Brain microvascular endothelial cell (primary cell): ENCODE measurements around the gene VOPP1.

Experiments used
- DNase-seq: peaks from one replicate; pipeline ENCODE4 v3.0.0-alpha.2; 2020
- H3K27ac ChIP-seq: fragments of 250-450 bp; sonication (Bioruptor Pico); 2 replicates; pipeline ENCODE4 v1.5.1; 2020; ENCODE audit warnings: mild to moderate bottlenecking, moderate library complexity
- H3K27me3 ChIP-seq: fragments of 250-450 bp; sonication (Bioruptor Pico); replicated peaks from 2 replicates; pipeline ENCODE4 v1.5.1; 2020; ENCODE audit warnings: mild to moderate bottlenecking
- H3K36me3 ChIP-seq: fragments of 250-450 bp; sonication (Bioruptor Pico); replicated peaks from 2 replicates; pipeline ENCODE4 v1.5.1; 2020; ENCODE audit warnings: mild to moderate bottlenecking
- H3K4me3 ChIP-seq: 2 replicates; pipeline ENCODE4 v1.5.1; 2011; ENCODE audit warnings: low read depth, mild to moderate bottlenecking, control low read depth, low read length, moderate library complexity
- in situ Hi-C: cut with HindIII; loops from 2 replicates; pipeline ENCODE4 v1.10.0; 2017; ENCODE audit warnings: low sequenced_read_pairs, low pct_ligation_motif_present
- TF ChIP-seq, protein P1 (sequence below): IDR thresholded peaks from 2 replicates; pipeline ENCODE4 v1.5.1; 2011; ENCODE audit warnings: low read depth, mild to moderate bottlenecking, moderate library complexity, low read length, control low read depth, inconsistent platforms; ENCODE audit errors: missing control alignments

VOPP1 gene

DNA sequence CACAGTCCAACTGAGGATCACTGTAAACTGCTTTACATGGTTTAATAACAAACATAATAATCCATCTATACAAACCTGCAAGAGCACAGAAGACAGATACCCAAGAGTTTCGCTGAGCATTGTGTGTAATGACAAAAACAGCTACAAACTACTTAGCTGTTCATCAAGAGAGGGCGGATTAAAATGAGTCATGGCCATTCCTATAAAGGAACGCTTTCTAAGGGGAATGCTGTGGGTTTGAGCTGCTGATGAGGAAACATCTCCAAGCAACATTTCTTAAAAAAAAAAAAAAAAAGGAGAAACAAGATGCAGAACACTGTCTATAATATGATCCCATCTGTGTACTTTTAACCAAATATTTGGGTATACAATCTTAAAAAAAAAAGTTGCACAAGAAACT, 33.8 kb downstream of the VOPP1 start:
- TF ChIP-seq, protein P1, sequence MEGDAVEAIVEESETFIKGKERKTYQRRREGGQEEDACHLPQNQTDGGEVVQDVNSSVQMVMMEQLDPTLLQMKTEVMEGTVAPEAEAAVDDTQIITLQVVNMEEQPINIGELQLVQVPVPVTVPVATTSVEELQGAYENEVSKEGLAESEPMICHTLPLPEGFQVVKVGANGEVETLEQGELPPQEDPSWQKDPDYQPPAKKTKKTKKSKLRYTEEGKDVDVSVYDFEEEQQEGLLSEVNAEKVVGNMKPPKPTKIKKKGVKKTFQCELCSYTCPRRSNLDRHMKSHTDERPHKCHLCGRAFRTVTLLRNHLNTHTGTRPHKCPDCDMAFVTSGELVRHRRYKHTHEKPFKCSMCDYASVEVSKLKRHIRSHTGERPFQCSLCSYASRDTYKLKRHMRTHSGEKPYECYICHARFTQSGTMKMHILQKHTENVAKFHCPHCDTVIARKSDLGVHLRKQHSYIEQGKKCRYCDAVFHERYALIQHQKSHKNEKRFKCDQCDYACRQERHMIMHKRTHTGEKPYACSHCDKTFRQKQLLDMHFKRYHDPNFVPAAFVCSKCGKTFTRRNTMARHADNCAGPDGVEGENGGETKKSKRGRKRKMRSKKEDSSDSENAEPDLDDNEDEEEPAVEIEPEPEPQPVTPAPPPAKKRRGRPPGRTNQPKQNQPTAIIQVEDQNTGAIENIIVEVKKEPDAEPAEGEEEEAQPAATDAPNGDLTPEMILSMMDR: no peak
- Histone ChIP-seq H3K27ac (no peak overlapping the region), H3K4me3 (no peak overlapping the region), H3K36me3 (no peaks in the 10 kb centered on the region), H3K27me3 (no peaks in the 10 kb centered on the region)
- DNase-seq: peak; percentile 83
- in situ Hi-C loops: no loop called here

DNA sequence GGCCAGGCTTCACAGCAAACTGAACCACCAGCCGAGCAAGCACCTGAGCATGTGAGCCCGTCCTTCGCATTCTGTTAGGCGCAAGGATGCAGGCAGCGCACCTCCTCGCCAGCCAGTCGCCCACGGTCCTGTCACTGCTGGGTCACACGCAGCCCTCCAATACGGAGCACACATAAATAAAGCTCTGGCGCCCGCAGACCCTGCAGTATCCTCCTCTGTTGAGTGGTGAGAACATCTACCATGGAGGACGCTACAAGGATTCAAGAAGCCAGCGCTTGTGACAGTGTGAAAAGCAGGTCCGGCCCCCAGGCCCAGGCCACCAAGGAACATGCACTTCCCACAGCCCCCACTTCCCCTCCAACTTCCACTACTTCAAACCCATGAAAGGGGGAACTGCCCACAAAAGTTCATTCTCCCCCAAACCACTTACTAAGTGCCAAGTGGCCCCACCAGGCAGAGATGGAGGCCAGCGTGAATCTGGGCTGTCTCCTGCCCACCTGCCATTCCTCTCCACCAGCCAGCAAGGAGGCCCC, 34.8 kb downstream of the VOPP1 start:
- no peaks in the 10 kb centered on the region for H3K36me3 ChIP-seq
- no peak for DNase-seq
- in situ Hi-C loops: no loop called here
- no peaks in the 10 kb centered on the region for H3K27me3 ChIP-seq
- H3K4me3 ChIP-seq: no peak overlapping the region
- TF ChIP-seq, protein P1: no peak
- H3K27ac ChIP-seq: no peak overlapping the region

DNA sequence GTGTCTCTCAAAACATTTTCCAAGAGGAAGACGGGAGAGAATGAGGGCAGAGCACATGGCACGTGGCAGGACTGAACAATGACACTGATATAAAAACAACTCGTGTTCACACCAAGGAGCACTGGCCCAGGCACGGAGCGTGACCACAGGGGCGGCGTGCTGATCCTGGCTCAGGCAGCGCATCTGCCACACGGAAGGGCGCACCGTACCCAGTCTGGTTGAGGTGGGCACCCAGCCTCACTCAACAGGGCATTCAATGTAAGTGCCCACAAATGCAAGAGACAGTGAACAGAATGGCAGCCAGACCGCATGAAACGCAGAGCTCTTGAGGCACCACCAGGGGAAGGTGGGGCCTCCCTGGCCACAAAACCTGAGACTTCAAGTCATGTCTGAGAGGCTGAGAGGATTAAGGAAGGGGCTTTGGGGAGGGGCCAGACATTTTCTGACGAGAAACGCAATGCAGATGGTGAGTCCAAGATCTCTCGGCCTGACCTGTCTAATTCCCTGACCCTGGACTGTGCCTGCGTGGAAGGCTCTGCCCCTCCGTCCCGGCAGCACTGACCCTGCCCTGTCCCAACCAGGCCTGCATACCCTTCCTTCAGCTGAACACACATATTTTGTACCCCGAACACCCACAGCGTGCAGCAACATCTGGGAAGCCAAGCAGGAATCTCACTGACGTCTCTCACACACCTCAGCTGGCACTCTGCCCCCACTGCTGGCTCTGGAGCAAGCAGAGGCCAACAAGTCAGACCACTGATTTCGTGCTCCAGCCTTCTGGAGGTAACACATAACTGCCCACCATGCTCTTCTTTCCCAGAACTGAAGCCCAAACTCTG, 35.5 kb downstream of the VOPP1 start:
- Histone ChIP-seq H3K27ac (no peak overlapping the region), H3K36me3 (no peaks in the 10 kb centered on the region), H3K27me3 (no peaks in the 10 kb centered on the region), H3K4me3 (no peak overlapping the region)
- TF ChIP-seq, protein P1: no peak
- in situ Hi-C loops: no loop called here
- no peak for DNase-seq

DNA sequence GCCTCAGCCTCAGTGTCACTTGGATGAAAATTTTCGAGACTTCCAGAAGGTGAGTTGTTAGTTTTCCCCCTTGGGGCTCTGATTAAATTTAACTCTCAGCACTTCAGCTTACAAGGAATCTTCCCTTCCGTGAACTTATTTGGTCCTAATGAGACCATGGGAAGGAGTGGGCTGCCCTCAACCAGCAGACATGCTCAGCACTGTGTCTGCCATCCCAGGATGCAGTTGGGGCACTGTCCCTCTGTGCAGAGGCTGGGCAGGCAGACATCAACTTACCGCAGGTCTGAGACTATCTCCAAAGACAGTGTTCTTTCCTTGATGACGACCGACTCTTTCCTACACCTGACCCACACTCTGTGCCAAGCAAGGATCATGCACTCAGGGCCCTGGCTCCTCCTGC, 36.7 kb downstream of the VOPP1 start:
- Histone ChIP-seq H3K36me3 (no peaks in the 10 kb centered on the region), H3K27me3 (no peaks in the 10 kb centered on the region), H3K4me3 (no peak overlapping the region), H3K27ac (no peak overlapping the region)
- no peak for DNase-seq
- in situ Hi-C loops: no loop called here
- TF ChIP-seq, protein P1: no peak

DNA sequence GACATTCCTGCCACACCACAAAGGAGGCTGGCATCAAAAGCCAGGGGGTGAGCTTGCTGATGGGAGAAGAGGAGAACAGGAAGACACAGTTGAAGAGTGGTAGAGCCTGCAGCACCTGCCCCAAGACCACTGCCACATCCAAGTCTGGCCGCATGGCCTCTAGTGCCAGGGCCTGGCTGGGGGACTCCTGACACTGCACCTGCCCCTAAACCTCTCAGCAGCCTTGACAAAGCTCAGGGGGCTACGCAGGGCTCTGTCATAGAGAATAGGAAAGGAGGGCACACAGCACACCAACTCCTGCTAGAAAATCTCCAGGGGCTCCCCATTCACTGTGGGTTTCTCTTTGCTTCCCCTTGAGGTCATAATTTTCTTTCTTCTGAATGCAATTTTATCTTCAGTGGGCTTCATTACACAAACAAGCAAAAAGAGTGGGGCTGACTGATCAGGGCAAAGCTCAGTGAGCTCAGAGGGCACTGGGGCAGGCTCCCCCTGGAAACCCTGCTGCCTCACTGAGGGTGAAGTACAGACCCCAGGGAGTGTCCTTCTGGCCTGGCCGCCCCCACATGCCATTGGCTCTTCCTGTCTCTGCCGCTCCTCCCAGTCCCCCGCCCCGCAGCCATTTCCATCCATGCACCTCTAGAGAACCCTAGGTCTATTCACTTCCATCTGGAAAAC, 37.2 kb downstream of the VOPP1 start:
- Histone ChIP-seq H3K27me3 (no peaks in the 10 kb centered on the region), H3K4me3 (no peak overlapping the region), H3K36me3 (no peaks in the 10 kb centered on the region), H3K27ac (peak overlapping the region; percentile 4)
- DNase-seq: no peak
- in situ Hi-C loops: no loop called here
- TF ChIP-seq, protein P1: no peak
